GM21576 (cell line): ENCODE data around the gene ADAM12.

Experiments
- ATAC-seq: cut with Tn5 transposase; IDR thresholded peaks from one replicate; pipeline ENCODE4 v1.9.1; 2021; ENCODE audit warnings: mild to moderate bottlenecking, moderate library complexity; ENCODE audit not compliant: unreplicated experiment

Gene ADAM12

GRCh38 chr10:126216632-126216961 lies 171.7 kb downstream of the ADAM12 start:
- no peak for ATAC-seq

- no peak for ATAC-seq
Observed at GRCh38 chr10:126215746-126216631, 172.3 kb downstream of the ADAM12 start.

GRCh38 chr10:126214679-126215078 lies 173.6 kb downstream of the ADAM12 start:
- ATAC-seq: no peak

GRCh38 chr10:126214021-126214420 lies 174.3 kb downstream of the ADAM12 start:
- ATAC-seq: no peak

GRCh38 chr10:126212738-126213137 lies 175.5 kb downstream of the ADAM12 start:
- no peak for ATAC-seq

- ATAC-seq: no peak
Observed at GRCh38 chr10:126210051-126210651, 178.1 kb downstream of the ADAM12 start.

- ATAC-seq: no peak
Observed at GRCh38 chr10:126209451-126209850, 178.8 kb downstream of the ADAM12 start.

GRCh38 chr10:126208726-126209302 lies 179.5 kb downstream of the ADAM12 start:
- no peak for ATAC-seq

- ATAC-seq: no peak
Observed at GRCh38 chr10:126207851-126208250, 180.4 kb downstream of the ADAM12 start.

GRCh38 chr10:126207313-126207771 lies 180.9 kb downstream of the ADAM12 start:
- no peak for ATAC-seq

- no peak for ATAC-seq
Observed at GRCh38 chr10:126205486-126206205, 182.6 kb downstream of the ADAM12 start.

GRCh38 chr10:126204320-126204719 lies 184.0 kb downstream of the ADAM12 start:
- no peak for ATAC-seq

GRCh38 chr10:126203746-126204145 lies 184.5 kb downstream of the ADAM12 start:
- ATAC-seq: no peak

- ATAC-seq: no peak
Observed at GRCh38 chr10:126201603-126202002, 186.7 kb downstream of the ADAM12 start.

GRCh38 chr10:126199221-126199998 lies 188.9 kb downstream of the ADAM12 start:
- no peak for ATAC-seq

- ATAC-seq: no peak
Observed at GRCh38 chr10:126198681-126199080, 189.6 kb downstream of the ADAM12 start.

GRCh38 chr10:126197036-126197543 lies 191.2 kb downstream of the ADAM12 start:
- ATAC-seq: no peak

- ATAC-seq: no peak
Observed at GRCh38 chr10:126196281-126196680, 192.0 kb downstream of the ADAM12 start.

GRCh38 chr10:126191192-126191591 lies 197.1 kb downstream of the ADAM12 start:
- ATAC-seq: no peak

- no peak for ATAC-seq
Observed at GRCh38 chr10:126188679-126189200, 199.5 kb downstream of the ADAM12 start.
